Endothelial cell of hepatic sinusoid (primary cell): ENCODE results near the gene ST3GAL6.

Experiments used
- in situ Hi-C: cut with HindIII; loops from 2 replicates; pipeline ENCODE4 v1.10.0; 2017; ENCODE audit warnings: low sequenced_read_pairs

The ST3GAL6 gene

DNA sequence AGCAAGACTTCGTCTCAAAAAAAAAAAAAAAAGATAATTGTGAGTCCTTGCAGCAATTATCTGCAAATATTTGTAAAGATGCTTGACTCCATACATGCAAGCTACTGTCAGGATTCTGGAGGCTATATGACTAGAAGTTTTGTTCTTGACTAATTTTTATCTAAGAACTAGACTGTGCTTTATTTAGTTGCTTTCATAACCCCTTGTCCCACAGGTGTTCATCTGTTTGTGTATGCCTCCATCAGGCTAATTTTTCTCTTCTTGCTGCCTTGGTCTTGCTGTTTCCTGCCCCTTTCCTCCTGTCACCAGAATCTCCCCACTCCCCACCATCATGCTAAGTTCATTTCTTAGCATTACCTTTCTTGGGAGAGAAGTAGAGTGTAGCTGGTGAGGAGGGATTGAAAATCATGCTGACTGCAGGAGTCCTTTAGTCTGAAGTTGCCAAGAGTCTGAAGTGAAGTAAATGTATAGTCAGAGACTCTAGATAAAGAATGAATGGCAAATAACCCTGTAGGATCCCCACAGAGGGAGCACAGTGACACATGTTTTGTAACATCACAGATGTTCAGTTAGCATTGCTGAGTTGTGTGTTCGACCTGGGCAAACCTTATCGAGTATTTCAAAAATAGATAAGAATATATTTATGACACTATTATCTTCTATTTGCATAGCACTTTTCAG is 12.5 kb downstream of the ST3GAL6 start:
- in situ Hi-C loops: no loop called here

DNA sequence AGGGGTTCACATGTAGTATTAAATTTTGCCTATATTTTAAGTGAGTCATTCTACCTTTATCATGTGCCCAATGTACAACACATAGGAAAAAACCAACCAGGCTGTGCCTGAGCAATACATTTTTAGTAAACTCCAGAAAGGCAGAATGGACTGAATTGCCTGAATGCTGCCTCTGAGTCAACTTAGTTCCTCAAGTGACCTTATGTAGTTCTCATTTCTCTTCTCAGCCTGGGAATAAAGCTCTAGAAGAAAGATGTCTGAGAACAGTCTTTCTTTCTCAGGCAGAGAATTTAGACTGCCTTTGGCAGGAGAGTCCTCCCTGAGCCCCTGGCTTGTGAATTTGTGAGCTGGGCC is 13.0 kb downstream of the ST3GAL6 start:
- in situ Hi-C loops: no loop called here

DNA sequence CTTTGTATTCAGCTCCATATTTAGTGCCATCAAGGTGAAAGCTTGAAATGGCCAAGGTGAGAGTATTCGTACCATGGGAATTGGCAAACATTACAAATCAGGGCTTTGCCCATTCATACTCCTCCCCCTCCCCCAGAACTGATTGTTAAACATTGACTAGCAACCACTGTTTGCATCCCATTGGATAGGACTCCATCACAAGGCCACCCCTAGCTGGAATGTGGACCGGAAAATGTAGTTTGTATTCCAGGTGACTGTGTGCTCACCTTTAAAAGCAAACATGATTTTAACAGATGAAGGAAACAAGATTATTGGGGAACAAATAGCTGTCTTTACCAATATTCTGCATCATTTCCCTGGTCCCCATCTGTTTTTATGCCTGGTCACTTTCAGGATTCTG is 14.1 kb downstream of the ST3GAL6 start:
- in situ Hi-C loops: no loop called here

DNA sequence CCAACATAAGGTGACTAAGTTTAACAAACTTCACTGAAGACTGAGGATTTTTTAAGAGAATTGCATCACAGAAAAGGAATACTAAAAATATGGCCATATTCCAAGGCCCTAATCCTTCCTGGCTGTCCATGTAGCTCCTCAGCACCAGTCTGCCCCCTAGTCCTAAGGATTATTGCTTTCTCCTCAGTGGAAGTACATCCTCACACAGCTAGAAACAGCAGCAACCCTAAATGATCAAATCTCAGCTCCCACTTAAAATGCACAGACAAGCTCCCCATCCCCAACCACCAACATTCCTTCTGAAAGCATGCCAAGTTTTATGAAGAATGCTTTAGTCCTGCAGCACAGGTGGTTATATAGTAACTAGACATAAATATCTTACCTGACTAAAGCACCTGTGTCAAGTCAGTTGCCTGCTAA is 14.7 kb downstream of the ST3GAL6 start:
- in situ Hi-C loops: no loop called here

DNA sequence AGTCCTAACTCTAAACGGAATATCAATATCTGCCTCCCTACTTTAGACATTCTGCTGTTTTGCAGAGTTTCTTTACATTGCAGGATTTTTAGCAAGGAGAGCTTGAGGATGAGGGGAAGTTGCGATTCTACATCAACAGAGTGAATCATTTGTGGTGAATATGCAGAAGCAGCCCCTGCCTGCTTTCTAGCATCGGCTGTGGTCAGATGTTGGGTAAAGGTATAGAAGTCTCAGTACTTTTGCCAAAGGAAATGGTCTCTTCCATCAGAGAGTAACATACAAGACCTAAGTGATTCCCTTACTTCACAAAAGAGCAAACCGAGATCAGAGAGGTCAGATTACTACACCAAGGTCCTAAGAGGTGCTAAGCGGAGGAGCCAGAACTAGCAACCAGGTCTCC is 15.2 kb downstream of the ST3GAL6 start:
- in situ Hi-C loops: no loop called here

DNA sequence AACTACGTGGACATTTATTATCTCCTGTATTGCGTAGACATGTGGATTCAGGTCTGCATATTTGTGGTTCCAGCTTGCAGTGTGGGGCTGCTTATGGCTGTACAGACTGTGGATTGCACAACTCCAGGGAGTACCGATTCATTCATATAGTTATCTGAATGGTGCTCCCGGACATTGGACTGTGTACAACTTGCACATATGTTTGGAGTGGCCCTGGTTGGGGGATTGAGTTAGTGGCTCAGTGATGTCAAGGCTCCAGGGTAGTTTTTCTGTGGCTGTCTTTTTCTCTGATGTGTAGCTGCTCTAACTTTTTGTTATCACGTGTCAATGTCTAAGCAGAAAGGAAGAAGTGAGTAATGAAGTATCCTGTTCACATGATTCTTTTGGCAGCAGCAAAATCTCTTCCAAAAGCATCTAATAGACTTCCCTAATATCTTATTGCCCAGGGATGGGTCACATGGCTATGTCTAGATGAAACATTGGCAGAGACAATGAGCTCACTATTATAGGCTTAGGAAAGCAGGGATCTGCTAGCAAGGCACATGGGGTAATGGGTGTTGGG is 15.8 kb downstream of the ST3GAL6 start:
- in situ Hi-C loops: no loop called here

DNA sequence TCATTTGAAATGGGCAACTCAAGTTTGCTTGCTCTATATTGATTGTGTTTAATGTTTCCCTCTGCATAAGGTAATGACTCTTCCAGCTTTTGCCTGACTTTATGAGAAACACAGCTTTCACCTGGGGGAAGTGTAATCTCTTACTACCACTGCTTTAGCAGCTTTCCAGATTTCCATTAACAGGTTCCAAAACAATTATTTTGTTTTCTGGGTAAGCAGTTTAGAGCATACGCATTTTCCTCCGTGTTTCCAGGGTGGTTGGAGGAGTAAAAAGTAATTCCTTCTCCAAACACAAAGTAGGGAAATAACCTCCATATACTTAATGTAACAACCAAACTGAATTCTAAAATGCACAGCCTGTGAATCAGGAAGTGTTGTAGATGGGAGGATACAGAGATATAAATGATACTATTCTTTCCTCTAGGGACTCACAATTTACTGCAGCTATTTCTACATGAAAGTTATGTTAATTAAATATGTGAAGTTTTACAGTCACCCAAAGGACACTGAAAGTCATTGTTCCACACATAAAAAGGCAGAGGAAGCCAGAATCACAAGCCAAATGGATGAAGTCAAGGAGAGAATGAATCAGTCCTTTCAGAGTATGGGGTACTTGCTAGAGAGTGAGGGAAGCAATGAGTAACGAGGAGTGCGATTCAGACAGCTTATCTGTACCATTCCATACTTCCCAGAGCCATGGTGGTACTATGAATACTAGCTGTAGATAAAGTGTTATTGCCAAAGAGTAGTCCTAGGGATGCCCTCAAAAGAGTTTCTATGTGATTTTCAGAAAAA is 16.6 kb downstream of the ST3GAL6 start:
- in situ Hi-C loops: no loop called here

DNA sequence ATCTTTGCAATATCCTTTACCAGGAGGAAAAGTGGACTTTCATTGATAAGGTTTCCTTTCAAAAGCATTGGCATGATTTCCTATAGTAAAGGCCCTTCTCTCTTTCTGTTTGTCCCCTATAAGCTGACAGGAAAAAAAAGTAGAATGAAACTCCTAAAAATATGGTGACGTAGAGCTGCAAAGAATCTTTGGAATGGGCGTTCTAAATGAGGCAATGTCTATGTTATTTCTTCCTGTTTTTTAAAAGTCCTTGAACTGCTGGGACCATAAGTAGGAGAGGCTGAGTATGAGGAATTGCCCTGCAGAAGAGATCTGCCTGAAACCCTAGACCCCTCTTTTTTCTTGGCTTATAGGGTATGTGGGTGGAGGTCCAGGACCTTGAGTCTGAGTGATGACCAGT is 17.2 kb downstream of the ST3GAL6 start:
- in situ Hi-C loops: no loop called here

DNA sequence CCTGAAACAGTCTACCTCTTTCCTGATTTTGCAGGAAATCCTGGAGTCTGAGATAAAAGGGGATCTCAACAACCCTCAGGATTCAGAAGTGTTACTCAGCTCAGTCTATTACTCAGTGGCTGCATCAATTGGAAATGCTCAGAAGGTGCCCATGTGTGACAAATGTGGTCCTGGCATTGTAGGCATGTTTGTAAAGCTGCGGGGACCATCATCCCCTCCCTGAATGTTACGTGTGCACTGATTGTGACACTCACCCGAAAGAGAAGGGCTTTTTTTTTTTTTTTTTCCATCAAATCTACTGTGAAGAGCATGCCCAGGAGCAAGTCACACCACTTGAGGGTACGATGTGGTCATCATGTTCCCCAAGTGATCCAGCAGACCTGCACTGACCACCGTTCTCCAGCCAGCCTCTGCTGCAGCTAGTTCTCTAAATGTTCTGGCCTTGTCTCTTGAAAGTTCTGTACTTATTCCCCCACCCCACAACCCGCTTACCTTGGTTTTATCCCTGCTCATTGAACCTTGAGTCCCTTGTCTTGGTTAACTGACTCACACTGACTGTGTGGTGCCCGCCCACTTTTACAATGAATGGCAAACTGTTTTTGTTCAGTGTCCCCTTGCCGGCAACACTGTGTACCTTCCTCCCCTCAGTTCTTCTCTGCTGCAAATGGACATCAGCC is 19.8 kb downstream of the ST3GAL6 start:
- in situ Hi-C loops: no loop called here

DNA sequence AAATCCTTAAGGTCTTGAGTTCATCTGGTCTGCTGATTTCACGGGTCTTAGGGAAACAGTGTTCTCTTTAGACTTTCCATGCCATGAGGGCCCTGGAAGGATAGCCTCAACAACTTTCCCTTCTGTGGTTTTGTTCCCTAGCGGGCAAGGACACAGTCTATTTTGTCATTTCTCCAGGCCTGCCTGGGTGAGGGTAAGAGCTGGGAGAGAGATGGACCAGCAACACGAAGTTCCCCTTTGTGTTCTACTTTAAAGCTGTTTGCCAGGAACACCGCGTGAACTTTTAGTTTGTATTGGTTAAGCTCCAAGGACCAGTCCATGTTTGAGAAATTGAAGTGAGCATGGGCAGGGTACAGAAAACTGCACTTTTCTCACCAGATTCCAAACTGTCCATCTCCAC is 20.9 kb downstream of the ST3GAL6 start:
- in situ Hi-C loops: no loop called here

DNA sequence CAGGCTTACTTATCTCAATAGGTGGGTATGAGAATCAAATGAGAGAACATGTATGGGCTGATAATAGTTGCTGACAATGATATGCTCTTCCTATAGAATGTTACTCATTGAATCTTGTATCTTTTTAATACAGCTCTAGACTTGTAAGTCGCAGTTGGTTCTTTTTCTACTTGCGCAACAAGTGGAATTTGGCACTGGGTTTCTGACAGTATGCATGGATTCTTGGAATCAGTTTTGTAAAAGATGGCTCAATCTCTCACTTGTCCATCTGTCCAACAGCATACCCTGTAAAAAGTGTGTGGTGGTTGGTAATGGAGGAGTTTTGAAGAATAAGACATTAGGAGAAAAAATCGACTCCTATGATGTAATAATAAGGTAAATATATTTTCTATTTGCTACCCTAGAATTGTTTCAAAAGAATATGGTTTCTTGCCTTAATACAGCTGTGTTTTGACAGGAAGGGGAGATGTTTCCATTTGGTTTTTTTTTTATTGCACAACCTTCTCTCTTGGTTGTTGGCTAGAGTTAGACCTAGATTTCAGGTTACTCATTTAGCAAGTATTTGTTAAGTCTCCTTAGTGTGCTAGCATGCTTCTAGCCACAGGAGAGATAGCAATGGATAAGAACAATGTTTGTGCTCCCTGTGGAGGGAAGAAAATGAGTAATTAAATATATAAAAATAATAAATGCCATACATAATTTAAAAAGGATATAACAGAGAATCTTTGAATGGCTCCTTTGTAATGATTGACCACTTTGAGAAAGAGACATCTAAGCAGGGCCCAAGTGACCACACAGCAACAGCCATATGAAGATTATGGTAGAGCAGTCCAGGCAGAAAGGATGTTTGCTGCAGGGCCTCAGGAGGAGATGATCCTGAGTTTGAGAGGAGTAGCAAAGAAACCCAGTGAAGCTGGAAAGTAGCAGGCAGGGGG is 21.8 kb downstream of the ST3GAL6 start:
- in situ Hi-C loops: no loop called here

DNA sequence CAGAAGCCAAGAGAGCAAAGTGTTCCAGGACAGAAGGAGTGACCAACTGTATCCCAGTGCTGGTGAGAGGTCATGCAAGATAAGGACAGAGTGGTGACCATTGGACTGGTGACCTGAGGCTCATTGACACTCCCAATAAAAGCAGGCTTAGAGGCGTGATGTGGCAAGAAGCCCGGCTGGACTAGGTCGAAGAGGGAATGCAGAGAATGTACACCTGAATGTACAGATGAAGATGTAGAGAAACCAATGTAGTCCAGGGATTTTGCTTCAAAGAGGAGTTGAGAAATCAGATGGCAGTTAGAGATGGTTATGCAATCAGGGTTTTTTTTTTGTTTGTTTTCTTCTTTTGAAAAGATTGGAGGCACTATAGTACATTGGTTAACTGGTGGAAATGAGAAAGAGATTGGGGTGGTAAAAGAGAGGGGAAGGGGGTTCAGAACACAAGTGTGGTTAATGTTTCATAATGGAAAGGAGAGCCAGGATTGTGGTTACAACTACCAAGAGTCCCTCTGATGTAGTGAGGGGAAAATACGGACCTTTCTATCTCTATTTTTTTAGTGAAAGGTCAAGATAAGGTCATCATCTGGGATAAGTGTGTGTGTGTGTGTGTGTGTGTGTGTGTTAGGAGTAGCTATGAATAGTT is 23.3 kb downstream of the ST3GAL6 start:
- in situ Hi-C loops: no loop called here

DNA sequence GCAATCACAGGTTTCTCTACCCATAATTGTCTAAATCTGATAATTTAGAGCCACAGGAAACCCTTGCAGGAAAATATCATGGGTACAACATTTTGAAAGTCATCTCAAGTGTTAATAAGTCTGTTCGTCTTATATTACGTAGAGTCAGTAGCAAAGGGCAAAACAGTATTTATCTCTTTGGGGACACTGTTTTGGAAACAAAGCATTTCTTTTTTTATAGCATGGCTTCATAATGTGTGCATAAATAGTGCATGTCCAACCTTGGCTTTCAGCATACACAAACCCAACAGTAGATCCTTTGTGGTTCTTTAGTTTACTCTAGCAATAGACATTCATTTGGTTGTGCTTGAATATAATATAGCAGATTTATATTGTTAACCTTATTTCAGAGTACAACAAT is 24.0 kb downstream of the ST3GAL6 start:
- in situ Hi-C loops: no loop called here

DNA sequence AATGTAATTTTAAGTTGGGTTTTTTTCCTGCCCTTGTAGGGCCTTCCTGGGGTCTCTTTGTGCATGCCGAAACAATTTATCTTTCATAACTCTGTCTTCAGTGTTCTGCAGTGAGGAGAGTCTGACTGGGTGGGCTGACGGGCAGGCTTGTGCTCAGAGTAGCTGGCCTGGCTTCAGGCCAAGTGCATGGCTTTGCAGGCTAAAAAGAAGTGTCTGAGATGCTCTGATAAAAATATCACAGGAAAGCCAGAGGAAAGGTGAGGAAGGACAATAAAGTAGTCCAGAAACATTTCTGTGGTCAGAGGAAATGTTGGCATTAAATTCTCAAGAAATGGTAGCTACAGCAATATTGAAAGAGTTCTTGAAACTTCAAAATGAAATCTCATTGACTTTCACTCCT is 25.5 kb downstream of the ST3GAL6 start:
- in situ Hi-C loops: no loop called here

DNA sequence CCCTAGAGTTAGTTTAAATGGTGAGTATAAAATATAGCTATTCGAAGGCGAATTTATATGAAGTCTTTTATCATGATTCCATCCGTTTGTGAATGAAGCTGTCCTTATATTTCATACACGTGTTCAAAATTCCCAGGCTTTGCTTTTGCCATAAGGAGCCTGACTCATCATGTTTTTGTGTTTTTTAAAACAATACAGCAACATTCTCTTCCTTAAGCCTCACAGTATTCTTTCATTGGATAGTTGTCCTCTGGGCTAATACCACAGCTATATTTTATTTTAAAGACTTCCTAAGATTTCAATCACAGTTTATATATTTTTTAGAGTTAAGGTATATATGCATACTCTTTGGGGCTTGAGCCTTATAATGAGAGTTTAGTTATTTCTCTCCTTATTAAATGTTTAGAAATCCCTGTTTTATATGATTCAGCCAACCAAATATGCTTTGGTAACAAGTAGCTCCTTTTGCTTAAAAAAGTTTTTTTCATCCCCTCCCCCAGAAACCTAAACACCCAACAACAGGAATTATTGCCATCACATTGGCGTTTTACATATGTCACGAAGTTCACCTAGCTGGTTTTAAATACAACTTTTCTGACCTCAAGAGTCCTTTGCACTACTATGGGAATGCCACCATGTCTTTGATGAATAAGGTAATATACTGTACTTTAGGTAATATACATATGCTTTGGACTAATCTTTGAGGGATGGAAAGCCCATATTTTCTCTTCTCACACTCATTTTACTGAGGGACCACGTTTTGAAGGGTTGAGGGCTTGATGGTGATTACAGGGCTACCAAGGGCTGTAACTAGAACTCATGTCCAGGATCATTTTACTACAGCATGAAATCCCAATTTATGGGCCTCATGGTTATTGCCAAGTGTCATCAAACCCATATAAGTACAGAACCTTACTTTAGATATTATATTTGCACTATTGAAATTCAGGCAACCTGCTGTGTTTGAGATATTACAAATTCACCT is 28.5 kb downstream of the ST3GAL6 start:
- in situ Hi-C loops: no loop called here

DNA sequence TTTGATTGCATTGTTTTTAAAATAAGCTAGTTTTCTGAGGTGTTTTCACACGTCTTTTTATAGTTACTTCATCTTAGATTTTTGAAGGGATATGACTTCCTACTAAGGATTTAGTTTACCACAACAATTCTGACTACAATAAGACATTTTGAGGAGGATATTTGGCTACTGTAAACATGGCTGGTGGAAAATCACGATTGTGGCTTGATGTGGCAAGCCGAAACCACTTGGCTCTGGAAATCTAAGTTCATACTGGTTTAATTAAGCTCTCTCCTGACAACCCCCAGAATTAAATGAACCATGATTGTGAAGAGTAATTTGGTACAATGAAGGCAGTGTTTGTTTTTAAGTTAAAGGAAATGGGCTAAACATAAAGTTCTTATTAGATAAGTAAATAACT is 30.8 kb downstream of the ST3GAL6 start:
- in situ Hi-C loops: no loop called here

DNA sequence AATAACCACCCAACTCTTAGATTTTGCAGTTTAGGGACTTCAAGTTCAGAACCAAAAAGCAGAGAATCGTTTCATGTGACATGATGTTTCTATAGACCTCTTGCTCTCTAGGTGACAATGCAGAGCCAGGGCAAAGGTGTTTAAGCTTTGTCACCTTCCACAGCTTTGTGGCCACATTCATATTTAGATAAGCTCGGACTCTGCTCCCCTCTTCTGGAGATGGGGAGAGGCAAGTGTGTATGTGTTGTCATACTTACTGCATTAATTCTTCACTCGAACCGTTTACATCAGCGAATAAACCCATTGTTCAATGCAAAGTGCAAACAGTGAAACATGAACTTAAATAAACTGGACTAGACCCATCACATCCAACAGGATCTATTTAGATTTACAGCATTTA is 33.2 kb downstream of the ST3GAL6 start:
- in situ Hi-C loops: loop anchor here (5.0 kb wide), 1 partner anchor 89 kb away; no protein-coding TSS in a partner anchor

DNA sequence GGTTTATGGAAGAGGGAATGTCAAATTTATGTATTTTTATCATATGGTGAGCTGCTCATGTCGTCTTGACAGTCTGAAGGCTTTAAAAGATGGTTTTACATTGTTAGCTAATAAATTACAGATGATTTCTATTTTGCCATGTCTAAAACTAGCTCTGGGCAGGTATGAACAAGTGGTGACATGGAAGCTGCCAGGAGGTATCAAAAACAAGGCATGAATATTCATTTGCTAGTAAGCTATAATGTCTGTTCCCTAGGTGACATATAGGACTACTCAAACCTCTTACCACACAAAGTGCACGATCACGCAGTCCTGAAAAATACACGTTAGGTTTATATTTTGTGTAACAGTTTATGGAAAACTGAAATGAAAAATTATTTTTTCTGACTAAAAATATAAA is 34.8 kb downstream of the ST3GAL6 start:
- in situ Hi-C loops: loop anchor here (5.0 kb wide), 1 partner anchor 91 kb away; no protein-coding TSS in a partner anchor

DNA sequence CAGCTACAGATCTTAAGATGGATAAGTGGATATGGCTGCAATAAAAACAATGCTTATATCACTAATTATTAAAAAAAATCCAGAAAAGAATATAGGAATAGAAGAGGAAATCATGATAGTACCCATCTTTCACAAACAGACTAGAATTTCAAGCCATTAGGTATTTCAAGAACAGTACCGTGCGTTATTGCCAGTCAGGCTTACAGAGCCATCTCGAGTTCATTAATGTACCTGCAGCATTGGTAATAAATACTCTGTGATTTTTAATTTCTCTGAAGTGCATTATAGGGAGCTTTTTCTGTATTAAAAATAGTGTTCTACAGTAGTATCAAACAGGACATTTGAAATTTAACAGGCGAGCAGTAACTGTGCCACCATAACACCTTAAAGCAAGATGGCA is 35.7 kb downstream of the ST3GAL6 start:
- in situ Hi-C loops: loop anchor here (5.0 kb wide), 1 partner anchor 92 kb away; no protein-coding TSS in a partner anchor
